Hepatocyte (in vitro differentiated cells): ENCODE results near the gene CEP135. TPM values are rescaled to one million over a fixed set of nuclear protein-coding genes. Genes with fewer than 3 reads are reported as not detected.

Experiments
- DNase-seq: peaks from one replicate; pipeline ENCODE4 v3.0.0-alpha.2; 2016; ENCODE audit warnings: low spot score
- H2AFZ ChIP-seq: fragments of 200-600 bp; sonication (generic); 2 replicates; pipeline ENCODE4 v1.6.0; 2016; ENCODE audit warnings: antibody characterized with exemption, mild to moderate bottlenecking
- H3K27ac ChIP-seq: fragments of 200-600 bp; sonication (generic); 2 replicates; pipeline ENCODE4 v1.5.1; 2016; ENCODE audit warnings: mild to moderate bottlenecking
- H3K27me3 ChIP-seq: fragments of 200-600 bp; sonication (generic); 2 replicates; pipeline ENCODE4 v1.6.1; 2016
- H3K36me3 ChIP-seq: fragments of 200-600 bp; sonication (generic); replicated peaks from 2 replicates; pipeline ENCODE4 v1.5.1; 2016; ENCODE audit warnings: low read depth; ENCODE audit not compliant: insufficient read depth
- H3K4me1 ChIP-seq: fragments of 200-600 bp; sonication (generic); 2 replicates; pipeline ENCODE4 v1.5.1; 2016; ENCODE audit warnings: mild to moderate bottlenecking, moderate library complexity; ENCODE audit not compliant: insufficient read depth
- H3K4me2 ChIP-seq: fragments of 200-600 bp; sonication (generic); 2 replicates; pipeline ENCODE4 v1.6.0; 2016
- H3K4me3 ChIP-seq: fragments of 200-600 bp; sonication (generic); 2 replicates; pipeline ENCODE4 v1.5.1; 2016; ENCODE audit warnings: mild to moderate bottlenecking
- H3K79me2 ChIP-seq: fragments of 200-600 bp; sonication (generic); 2 replicates; pipeline ENCODE4 v1.6.0; 2017; ENCODE audit warnings: mild to moderate bottlenecking
- H3K9me2 ChIP-seq: fragments of 200-600 bp; sonication (generic); replicated peaks from 2 replicates; pipeline ENCODE4 v1.6.0; 2017; ENCODE audit warnings: mild to moderate bottlenecking; ENCODE audit not compliant: insufficient read depth
- H3K9me3 ChIP-seq: fragments of 200-600 bp; sonication (generic); 2 replicates; pipeline ENCODE4 v1.5.1; 2016; ENCODE audit warnings: low read depth, mild to moderate bottlenecking
- H4K20me1 ChIP-seq: fragments of 200-600 bp; sonication (generic); 2 replicates; pipeline ENCODE4 v1.6.0; 2016; ENCODE audit warnings: mild to moderate bottlenecking; ENCODE audit not compliant: insufficient read depth, poor library complexity, severe bottlenecking
- CTCF ChIP-seq: fragments of 200-600 bp; sonication (generic); IDR thresholded peaks from 2 replicates; pipeline ENCODE4 v1.5.1; 2016; ENCODE audit warnings: antibody characterized with exemption, mild to moderate bottlenecking; ENCODE audit not compliant: poor library complexity
- EZH2 ChIP-seq: fragments of 200-600 bp; sonication (generic); IDR thresholded peaks from 2 replicates; pipeline ENCODE4 v1.6.1; 2016; ENCODE audit warnings: antibody characterized with exemption, mild to moderate bottlenecking, borderline replicate concordance
- EZH2phosphoT487 ChIP-seq: fragments of 200-600 bp; sonication (generic); IDR thresholded peaks from one replicate; pipeline ENCODE4 v1.6.1; 2018; ENCODE audit warnings: antibody characterized with exemption, mild to moderate bottlenecking, low read depth, moderate library complexity; ENCODE audit not compliant: unreplicated experiment, severe bottlenecking
- WGBS: methylation state at CpG from one replicate; pipeline ENCODE4 v1.1.6; 2016; ENCODE audit warnings: low lambda C conversion rate; ENCODE audit errors: missing lambda C conversion rate; 5-methylcytosine and 5-hydroxymethylcytosine counted together
- polyA plus RNA-seq: library from polyadenylated mRNA; unstranded; fragments of >200 nt; fragmentation: Nextera tagmentation; extraction: Ambion mirVana; gene quantifications from 2 replicates; pipeline ENCODE4 v1.2.1, GENCODE V29; 2016
- total RNA-seq: library from RNA; depleted of rRNA; stranded (reverse); fragments of >200 nt; gene quantifications from 2 replicates; pipeline ENCODE4 v1.2.3, GENCODE V29; 2014

Gene CEP135
- total and polyA plus RNA-seq, 2 experiments from 2014 or later, result 3.1 to 7.7 TPM

- H3K4me3 ChIP-seq, result no peak overlapping the region
- 99% methylated on average over 3 of the region's 3 CpGs for WGBS
- no peak overlapping the region for H3K27ac ChIP-seq
- no peaks in the 10 kb centered on the region for H3K4me1 ChIP-seq
- no peaks in the 10 kb centered on the region for H3K79me2 ChIP-seq
- no peaks in the 10 kb centered on the region for H3K27me3 ChIP-seq
- H4K20me1 ChIP-seq, result no peaks in the 10 kb centered on the region
- H3K4me2 ChIP-seq, result no peak overlapping the region
- no peak overlapping the region for H2AFZ ChIP-seq
- no peaks in the 10 kb centered on the region for H3K36me3 ChIP-seq
- TF ChIP-seq EZH2 (no peak), EZH2phosphoT487 (no peak), CTCF (no peak)
- DNase-seq, result no peak
- H3K9me3 ChIP-seq, result no peaks in the 10 kb centered on the region
- H3K9me2 ChIP-seq, result no peaks in the 10 kb centered on the region
Observed at GRCh38 chr4:56003606-56004005, 54.9 kb downstream of the CEP135 start.

- Histone ChIP-seq H2AFZ (no peak overlapping the region), H3K79me2 (no peaks in the 10 kb centered on the region), H3K27ac (no peak overlapping the region), H3K27me3 (no peaks in the 10 kb centered on the region), H4K20me1 (no peaks in the 10 kb centered on the region), H3K9me2 (no peaks in the 10 kb centered on the region), H3K9me3 (no peaks in the 10 kb centered on the region), H3K36me3 (no peaks in the 10 kb centered on the region), H3K4me2 (no peak overlapping the region), H3K4me3 (no peak overlapping the region), H3K4me1 (no peaks in the 10 kb centered on the region)
- TF ChIP-seq CTCF (no peak), EZH2phosphoT487 (no peak), EZH2 (no peak)
- DNase-seq, result no peak
- 51% methylated on average over 2 of the region's 2 CpGs for WGBS
Observed at GRCh38 chr4:56004235-56004634, 55.5 kb downstream of the CEP135 start.

- Histone ChIP-seq H3K27ac (no peak overlapping the region), H3K9me3 (no peaks in the 10 kb centered on the region), H3K4me2 (no peak overlapping the region), H3K36me3 (no peaks in the 10 kb centered on the region), H3K9me2 (no peaks in the 10 kb centered on the region), H2AFZ (no peak overlapping the region), H3K4me3 (no peak overlapping the region), H4K20me1 (no peaks in the 10 kb centered on the region), H3K79me2 (no peaks in the 10 kb centered on the region), H3K27me3 (no peaks in the 10 kb centered on the region), H3K4me1 (no peaks in the 10 kb centered on the region)
- TF ChIP-seq CTCF, result no peak
- TF ChIP-seq EZH2phosphoT487, result no peak
- TF ChIP-seq EZH2, result no peak
- no peak for DNase-seq
Observed at GRCh38 chr4:56007154-56007553, 58.4 kb downstream of the CEP135 start.

GRCh38 chr4:56008206-56008605, 59.5 kb downstream of the CEP135 start:
- Histone ChIP-seq H3K4me3 (no peak overlapping the region), H3K36me3 (peaks cover 6% of the 10 kb centered on the region), H3K79me2 (no peaks in the 10 kb centered on the region), H3K4me2 (no peak overlapping the region), H3K9me2 (no peaks in the 10 kb centered on the region), H3K27ac (no peak overlapping the region), H4K20me1 (no peaks in the 10 kb centered on the region), H2AFZ (no peak overlapping the region), H3K27me3 (no peaks in the 10 kb centered on the region), H3K4me1 (no peaks in the 10 kb centered on the region), H3K9me3 (no peaks in the 10 kb centered on the region)
- TF ChIP-seq EZH2phosphoT487, result no peak
- no peak for TF ChIP-seq EZH2
- no peak for TF ChIP-seq CTCF
- no peak for DNase-seq
